H9 (cell line): Measurements from ENCODE around the gene CMPK2. TPM values are rescaled to one million over a fixed set of nuclear protein-coding genes. Genes with fewer than 3 reads are reported as not detected.

Experiments
- DNase-seq: peaks from one replicate; pipeline ENCODE4 v3.0.0-alpha.2; 2017
- H2AFZ ChIP-seq: one replicate; pipeline ENCODE4 v1.6.1; 2013; ENCODE audit warnings: mild to moderate bottlenecking, low read length, control low read depth, moderate library complexity
- H2AK5ac ChIP-seq: 2 replicates; pipeline ENCODE4 v1.6.1; 2013; ENCODE audit warnings: low read length, control low read depth, mixed read lengths; ENCODE audit not compliant: insufficient read length
- H2BK120ac ChIP-seq: one replicate; pipeline ENCODE4 v1.6.1; 2013; ENCODE audit warnings: low read depth, mild to moderate bottlenecking, low read length, control low read depth, inconsistent platforms; ENCODE audit not compliant: poor library complexity, severe bottlenecking
- H2BK12ac ChIP-seq: 2 replicates; pipeline ENCODE4 v1.6.1; 2013; ENCODE audit warnings: low read length, control low read depth, mixed read lengths, low read depth; ENCODE audit not compliant: insufficient read length
- H2BK15ac ChIP-seq: 2 replicates; pipeline ENCODE4 v1.6.1; 2013; ENCODE audit warnings: low read depth, low read length, control low read depth
- H2BK20ac ChIP-seq: one replicate; pipeline ENCODE4 v1.6.1; 2013; ENCODE audit warnings: low read depth, mild to moderate bottlenecking, low read length, control low read depth, inconsistent platforms; ENCODE audit not compliant: poor library complexity, severe bottlenecking
- H2BK5ac ChIP-seq: 2 replicates; pipeline ENCODE4 v1.6.1; 2013; ENCODE audit warnings: low read length, control low read depth, mixed read lengths; ENCODE audit not compliant: insufficient read length
- H3K14ac ChIP-seq: 2 replicates; pipeline ENCODE4 v1.6.1; 2013; ENCODE audit warnings: low read length, control low read depth; ENCODE audit not compliant: insufficient read depth
- H3K18ac ChIP-seq: 2 replicates; pipeline ENCODE4 v1.6.1; 2013; ENCODE audit warnings: low read depth, mild to moderate bottlenecking, mixed read lengths, low read length, control low read depth; ENCODE audit not compliant: insufficient read length
- H3K23ac ChIP-seq: 2 replicates; pipeline ENCODE4 v1.6.1; 2013; ENCODE audit warnings: low read length, control low read depth, mixed read lengths, low read depth; ENCODE audit not compliant: insufficient read length
- H3K23me2 ChIP-seq: 2 replicates; pipeline ENCODE4 v1.6.1; 2013; ENCODE audit warnings: low read depth, mild to moderate bottlenecking, mixed read lengths, low read length, control low read depth; ENCODE audit not compliant: insufficient read length, poor library complexity, severe bottlenecking
- H3K27ac ChIP-seq: 2 replicates; pipeline ENCODE4 v1.5.1; 2013; ENCODE audit warnings: low read length, control low read depth, mixed read lengths, low read depth; ENCODE audit not compliant: insufficient read length
- H3K27me3 ChIP-seq: 2 replicates; pipeline ENCODE4 v1.6.1; 2013; ENCODE audit warnings: low read length, control low read depth, inconsistent platforms; ENCODE audit not compliant: insufficient read depth
- H3K4ac ChIP-seq: 2 replicates; pipeline ENCODE4 v1.6.1; 2013; ENCODE audit warnings: low read depth, mild to moderate bottlenecking, control low read depth, inconsistent platforms, low read length, moderate library complexity
- H3K4me1 ChIP-seq: 2 replicates; pipeline ENCODE4 v1.6.1; 2013; ENCODE audit warnings: low read length, control low read depth, inconsistent platforms; ENCODE audit not compliant: insufficient read depth
- H3K4me2 ChIP-seq: 2 replicates; pipeline ENCODE4 v1.6.1; 2013; ENCODE audit warnings: low read length, control low read depth, mixed read lengths; ENCODE audit not compliant: insufficient read length, insufficient read depth
- H3K56ac ChIP-seq: 2 replicates; pipeline ENCODE4 v1.6.1; 2013; ENCODE audit warnings: low read depth, mild to moderate bottlenecking, mixed read lengths, low read length, control low read depth; ENCODE audit not compliant: insufficient read length
- H3K79me1 ChIP-seq: 2 replicates; pipeline ENCODE4 v1.6.1; 2013; ENCODE audit warnings: low read depth, mild to moderate bottlenecking, moderate library complexity, low read length, control low read depth, inconsistent platforms; ENCODE audit not compliant: insufficient read depth, poor library complexity, severe bottlenecking
- H3K79me2 ChIP-seq: 2 replicates; pipeline ENCODE4 v1.6.1; 2013; ENCODE audit warnings: low read length, control low read depth, inconsistent platforms; ENCODE audit not compliant: insufficient read depth
- H3K9ac ChIP-seq: 2 replicates; pipeline ENCODE4 v1.6.1; 2013; ENCODE audit warnings: low read length, control low read depth, mixed read lengths; ENCODE audit not compliant: insufficient read length; ENCODE audit errors: extremely low read depth
- H3K9me3 ChIP-seq: one replicate; pipeline ENCODE4 v1.6.1; 2013; ENCODE audit warnings: low read depth, low read length, inconsistent platforms; ENCODE audit not compliant: control insufficient read depth
- H3T11ph ChIP-seq: one replicate; pipeline ENCODE4 v1.6.1; 2013; ENCODE audit warnings: mild to moderate bottlenecking, low read length, control low read depth, inconsistent platforms
- H4K20me1 ChIP-seq: one replicate; pipeline ENCODE4 v1.6.1; 2013; ENCODE audit not compliant: control insufficient read depth, insufficient read length, insufficient read depth
- H4K5ac ChIP-seq: 2 replicates; pipeline ENCODE4 v1.6.1; 2013; ENCODE audit warnings: low read depth, mild to moderate bottlenecking, mixed read lengths, low read length, control low read depth; ENCODE audit not compliant: insufficient read length
- H4K8ac ChIP-seq: replicated peaks from 2 replicates; pipeline ENCODE4 v1.6.1; 2013; ENCODE audit warnings: low read length, control low read depth, mixed read lengths, low read depth; ENCODE audit not compliant: insufficient read length
- H4K91ac ChIP-seq: 2 replicates; pipeline ENCODE4 v1.6.1; 2013; ENCODE audit warnings: low read depth, mild to moderate bottlenecking, moderate library complexity, mixed read lengths, low read length, control low read depth; ENCODE audit not compliant: insufficient read length
- H3K27ac Mint-ChIP-seq, 3 experiments: 2 replicates in 2 of 3; 3 replicates in 1 of 3; pipeline ENCODE4 v1.8.0; 2020 to 2021; ENCODE audit warnings: mixed read lengths in 3 of 3, mild to moderate bottlenecking in 1 of 3, moderate library complexity in 1 of 3
- H3K27me3 Mint-ChIP-seq: 2 replicates; pipeline ENCODE4 v1.8.0; 2021; ENCODE audit warnings: low read depth, mild to moderate bottlenecking, moderate library complexity, mixed read lengths
- H3K36me3 Mint-ChIP-seq, 3 experiments: 2 replicates in 2 of 3; 3 replicates in 1 of 3; pipeline ENCODE4 v1.8.0; 2020 to 2021; ENCODE audit warnings: low read depth in 3 of 3, mixed read lengths in 3 of 3; ENCODE audit not compliant: insufficient read depth in 1 of 3
- H3K4me1 Mint-ChIP-seq, 2 experiments: 2 replicates each; pipeline ENCODE4 v1.8.0; 2020; ENCODE audit warnings: mixed read lengths in 2 of 2
- H3K4me3 Mint-ChIP-seq, 2 experiments: 2 replicates in 1 of 2; 3 replicates in 1 of 2; pipeline ENCODE4 v1.8.0; 2020 to 2021; ENCODE audit warnings: mild to moderate bottlenecking in 2 of 2, mixed read lengths in 2 of 2, moderate library complexity in 1 of 2
- H3K9me3 Mint-ChIP-seq, 2 experiments: 2 replicates in 1 of 2; 3 replicates in 1 of 2; pipeline ENCODE4 v1.8.0; 2020; ENCODE audit warnings: mild to moderate bottlenecking in 2 of 2, mixed read lengths in 2 of 2, moderate library complexity in 1 of 2
- WGBS: extraction: QIAGEN DNeasy Blood & Tissue Kit; methylation state at CpG from one replicate; pipeline ENCODE4 v1.1.7; 2013; ENCODE audit warnings: missing lambda C conversion rate, low lambda C conversion rate, mixed read lengths; ENCODE audit not compliant: insufficient read length; ENCODE audit errors: extremely low coverage; 5-methylcytosine and 5-hydroxymethylcytosine counted together
- total RNA-seq: library from RNA; stranded (reverse); gene quantifications from 2 replicates; pipeline ENCODE4 v1.2.1, GENCODE V29; 2021
- TF ChIP-seq, protein P1 (sequence below): fragments of 200-600 bp; sonication (generic); conservative IDR thresholded peaks from 3 replicates; pipeline ENCODE4 v1.8.0; 2021; ENCODE audit warnings: antibody characterized with exemption, mild to moderate bottlenecking

The CMPK2 gene
- total RNA-seq, 1 experiment from 2014 or later, result 0.90 TPM

DNA sequence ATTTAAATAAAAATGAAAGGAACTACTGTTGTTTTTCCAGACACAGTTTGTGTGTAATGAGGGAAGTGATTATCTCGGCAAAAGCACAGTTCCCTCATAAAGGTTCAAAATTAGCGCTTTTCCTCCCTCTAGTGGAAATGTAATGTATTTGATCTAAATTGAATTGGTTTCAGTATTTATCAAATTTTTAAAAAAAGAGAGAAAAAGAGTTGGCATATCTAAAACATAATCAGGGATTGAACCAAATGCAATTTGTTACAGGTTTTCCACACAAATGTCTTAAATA, 37.5 kb downstream of the CMPK2 start:
- Histone ChIP-seq H4K91ac (no peak overlapping the region), H2BK12ac (no peak overlapping the region), H3K14ac (no peak overlapping the region), H4K5ac (no peak overlapping the region), H3K56ac (no peak overlapping the region), H3K27ac (no peak overlapping the region), H2BK120ac (no peak overlapping the region), H4K20me1 (no peaks in the 10 kb centered on the region), H3K4me1 (no peaks in the 10 kb centered on the region), H3K4me2 (no peak overlapping the region), H3K9ac (no peak overlapping the region), H2BK20ac (no peak overlapping the region), H3K23me2 (no peaks in the 10 kb centered on the region), H3K27me3 (no peaks in the 10 kb centered on the region), H2BK15ac (no peak overlapping the region), H2AFZ (no peak overlapping the region), H3K79me2 (no peaks in the 10 kb centered on the region), H3T11ph (no peak overlapping the region), H4K8ac (no peak overlapping the region), H2BK5ac (no peak overlapping the region), H3K23ac (no peak overlapping the region), H3K79me1 (no peaks in the 10 kb centered on the region), H3K18ac (no peak overlapping the region), H3K9me3 (no peaks in the 10 kb centered on the region), H3K4ac (no peak overlapping the region), H2AK5ac (no peak overlapping the region)
- no CpG with 5 or more reads among the region's 2 CpGs for WGBS
- peak overlapping the region in 2 of 3 experiments; percentile 25 to 37; a peak in 1 of 7 replicates for H3K27ac Mint-ChIP-seq
- H3K4me1 Mint-ChIP-seq, result peaks cover 8 to 13% of the 10 kb centered on the region in 2 experiments
- TF ChIP-seq, protein P1, sequence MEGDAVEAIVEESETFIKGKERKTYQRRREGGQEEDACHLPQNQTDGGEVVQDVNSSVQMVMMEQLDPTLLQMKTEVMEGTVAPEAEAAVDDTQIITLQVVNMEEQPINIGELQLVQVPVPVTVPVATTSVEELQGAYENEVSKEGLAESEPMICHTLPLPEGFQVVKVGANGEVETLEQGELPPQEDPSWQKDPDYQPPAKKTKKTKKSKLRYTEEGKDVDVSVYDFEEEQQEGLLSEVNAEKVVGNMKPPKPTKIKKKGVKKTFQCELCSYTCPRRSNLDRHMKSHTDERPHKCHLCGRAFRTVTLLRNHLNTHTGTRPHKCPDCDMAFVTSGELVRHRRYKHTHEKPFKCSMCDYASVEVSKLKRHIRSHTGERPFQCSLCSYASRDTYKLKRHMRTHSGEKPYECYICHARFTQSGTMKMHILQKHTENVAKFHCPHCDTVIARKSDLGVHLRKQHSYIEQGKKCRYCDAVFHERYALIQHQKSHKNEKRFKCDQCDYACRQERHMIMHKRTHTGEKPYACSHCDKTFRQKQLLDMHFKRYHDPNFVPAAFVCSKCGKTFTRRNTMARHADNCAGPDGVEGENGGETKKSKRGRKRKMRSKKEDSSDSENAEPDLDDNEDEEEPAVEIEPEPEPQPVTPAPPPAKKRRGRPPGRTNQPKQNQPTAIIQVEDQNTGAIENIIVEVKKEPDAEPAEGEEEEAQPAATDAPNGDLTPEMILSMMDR, result peak; percentile 66
- DNase-seq, result no peak
- peaks cover 29 to 36% of the 10 kb centered on the region in 2 experiments for H3K9me3 Mint-ChIP-seq
- H3K4me3 Mint-ChIP-seq, result no peak overlapping the region
- H3K36me3 Mint-ChIP-seq, result peaks cover 8 to 19% (median 11%) of the 10 kb centered on the region in 3 experiments
- no peaks in the 10 kb centered on the region; the same call in 1 of the 2 replicates for H3K27me3 Mint-ChIP-seq
